Hypothalamus (tissue), 51 donors: ENCODE data around the gene HCRT.
"Not testable (repeated sequence)": the region's sequence is repeated elsewhere in the genome, so short reads cannot be mapped to it uniquely, and the experiment has no call there.

ENCODE experiments used
- DNase-seq, 51 donors: peaks; one replicate each; lab custom pipeline; 2025; lab: John Stamatoyannopoulos, UW

HCRT gene

GRCh38 chr17:42146911-42147607, 38.2 kb downstream of the HCRT start:
- DNase-seq: no peak

DNA sequence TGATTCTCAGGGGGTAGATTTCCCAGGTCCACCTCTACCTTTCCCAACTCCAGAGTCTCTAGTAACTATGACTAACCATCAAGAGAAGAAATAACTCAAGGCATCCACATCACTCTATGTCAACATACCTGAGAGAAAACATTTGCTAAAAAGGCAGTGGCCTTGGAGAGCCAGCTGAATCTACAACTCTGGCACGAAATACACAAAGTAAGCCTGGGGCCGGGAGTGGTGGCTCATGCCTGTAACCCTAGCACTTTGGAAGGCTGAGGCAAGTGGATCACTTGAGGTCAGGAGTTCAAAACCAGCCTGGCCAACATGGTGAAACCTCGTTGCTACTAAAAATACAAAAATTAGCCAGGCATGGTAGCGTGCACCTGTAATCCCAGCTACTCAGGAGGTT, 42.1 kb downstream of the HCRT start:
- not testable (repeated sequence) for DNase-seq

GRCh38 chr17:42142371-42142896, 42.8 kb downstream of the HCRT start:
- peak in 6 of 51 donors; percentile 16 to 59 (median 28) for DNase-seq

GRCh38 chr17:42141382-42141781, 43.9 kb downstream of the HCRT start:
- DNase-seq: no peak

DNA sequence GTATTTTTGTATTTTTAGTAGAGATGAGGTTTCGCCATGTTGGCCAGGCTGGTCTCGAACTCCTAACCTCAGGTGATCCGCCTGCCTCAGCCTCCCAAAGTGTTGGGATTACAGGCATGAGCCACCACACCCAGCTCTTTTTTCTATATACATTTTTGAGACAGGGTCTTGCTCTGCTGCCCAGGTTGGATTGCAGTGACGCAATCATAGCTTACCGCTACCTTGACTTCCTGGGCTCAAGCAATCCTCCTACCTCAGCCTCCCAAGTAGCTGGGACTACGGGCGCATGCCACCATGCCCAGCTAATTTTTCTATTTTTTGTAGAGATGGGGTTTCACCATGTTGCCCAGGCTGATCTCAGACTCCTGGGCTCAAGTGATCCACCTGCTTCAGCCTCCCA, 44.6 kb downstream of the HCRT start:
- DNase-seq: not testable (repeated sequence)

- no peak for DNase-seq
These were observed 46.3 kb downstream of the HCRT start for GRCh38 chr17:42138749-42139492.

GRCh38 chr17:42136654-42137051, 48.6 kb downstream of the HCRT start:
- no peak for DNase-seq

GRCh38 chr17:42135664-42136653, 49.3 kb downstream of the HCRT start:
- DNase-seq: peak in 2 of 51 donors; percentile 12 to 15

- no peak for DNase-seq
These were observed 50.1 kb downstream of the HCRT start for GRCh38 chr17:42135151-42135550.
